KMS-11 (cell line): ENCODE measurements around the gene NCAM1.

Source experiments
- H2AFZ ChIP-seq: fragments of 200-600 bp; sonication (generic); 2 replicates; pipeline ENCODE4 v1.6.1; 2016; ENCODE audit warnings: antibody characterized with exemption, mixed run types, low read depth
- H3K27ac ChIP-seq: fragments of 200-600 bp; sonication (generic); 2 replicates; pipeline ENCODE4 v1.6.1; 2016; ENCODE audit warnings: mild to moderate bottlenecking, mixed run types
- H3K27me3 ChIP-seq: fragments of 200-600 bp; sonication (generic); 2 replicates; pipeline ENCODE4 v1.6.1; 2017; ENCODE audit warnings: mild to moderate bottlenecking, low read depth, mixed run types, moderate library complexity; ENCODE audit not compliant: insufficient read depth
- H3K36me3 ChIP-seq: fragments of 200-600 bp; sonication (generic); 2 replicates; pipeline ENCODE4 v1.6.1; 2017; ENCODE audit warnings: mild to moderate bottlenecking, mixed run types; ENCODE audit not compliant: insufficient read depth
- H3K4me1 ChIP-seq: fragments of 200-600 bp; sonication (generic); 2 replicates; pipeline ENCODE4 v1.6.1; 2016; ENCODE audit warnings: mild to moderate bottlenecking, low read depth, mixed run types; ENCODE audit not compliant: poor library complexity, severe bottlenecking
- H3K4me2 ChIP-seq: fragments of 200-600 bp; sonication (generic); 2 replicates; pipeline ENCODE4 v1.7.0; 2016; ENCODE audit warnings: mild to moderate bottlenecking, mixed run types
- H3K4me3 ChIP-seq: fragments of 200-600 bp; sonication (generic); IDR thresholded peaks from 2 replicates; pipeline ENCODE4 v1.6.1; 2017; ENCODE audit warnings: low read depth, low read length, mixed read lengths; ENCODE audit not compliant: insufficient read depth
- H3K79me2 ChIP-seq: fragments of 200-600 bp; sonication (generic); 2 replicates; pipeline ENCODE4 v1.6.1; 2016; ENCODE audit warnings: low read depth, mixed run types; ENCODE audit not compliant: insufficient read depth
- H3K9ac ChIP-seq: fragments of 200-600 bp; sonication (generic); 2 replicates; pipeline ENCODE4 v1.6.1; 2016; ENCODE audit warnings: mild to moderate bottlenecking, mixed run types
- H4K20me1 ChIP-seq: fragments of 200-600 bp; sonication (generic); 2 replicates; pipeline ENCODE4 v1.6.1; 2016; ENCODE audit warnings: mild to moderate bottlenecking, mixed run types; ENCODE audit not compliant: insufficient read depth
- TF ChIP-seq, protein P1 (sequence below): fragments of 200-600 bp; sonication (generic); conservative IDR thresholded peaks from 2 replicates; pipeline ENCODE4 v1.6.1; 2017; ENCODE audit warnings: low read depth, mild to moderate bottlenecking, antibody characterized with exemption, low read length, moderate library complexity, mixed read lengths

Gene NCAM1

DNA sequence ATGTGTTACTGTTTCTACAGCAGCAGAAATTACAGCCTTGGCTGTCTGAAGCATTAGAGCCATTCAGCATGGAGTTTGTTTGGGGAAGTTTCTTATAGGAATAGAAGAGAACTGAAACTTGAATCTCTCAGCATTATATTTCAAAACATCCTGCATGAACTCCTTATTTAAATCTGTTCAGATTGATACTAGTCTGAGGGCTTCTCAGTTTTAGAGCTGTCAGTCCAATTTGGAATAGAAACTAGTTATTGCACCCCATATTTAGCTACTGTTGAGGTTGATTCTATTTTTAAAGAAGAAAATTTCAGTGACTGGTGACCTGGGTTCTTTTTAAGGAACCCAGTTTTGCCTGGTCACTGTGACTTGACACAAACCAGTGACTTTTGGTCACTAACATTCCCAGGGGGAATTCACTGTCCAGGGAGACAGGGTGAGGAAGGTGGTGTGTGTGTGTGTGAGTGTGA lies 227.2 kb downstream of the NCAM1 start:
- no peaks in the 10 kb centered on the region for H3K36me3 ChIP-seq
- H4K20me1 ChIP-seq, result no peaks in the 10 kb centered on the region
- H3K27me3 ChIP-seq, result no peaks in the 10 kb centered on the region
- no peak overlapping the region for H3K9ac ChIP-seq
- peak overlapping the region; percentile 30; the same call in 1 of the 2 replicates for H3K27ac ChIP-seq
- H2AFZ ChIP-seq, result peak overlapping the region; percentile 22; the same call in 1 of the 2 replicates
- no peaks in the 10 kb centered on the region for H3K79me2 ChIP-seq
- peak overlapping the region; percentile 57; the same call in 1 of the 2 replicates for H3K4me2 ChIP-seq
- no peak overlapping the region for H3K4me3 ChIP-seq
- H3K4me1 ChIP-seq, result peaks cover 21% of the 10 kb centered on the region
- TF ChIP-seq, protein P1, sequence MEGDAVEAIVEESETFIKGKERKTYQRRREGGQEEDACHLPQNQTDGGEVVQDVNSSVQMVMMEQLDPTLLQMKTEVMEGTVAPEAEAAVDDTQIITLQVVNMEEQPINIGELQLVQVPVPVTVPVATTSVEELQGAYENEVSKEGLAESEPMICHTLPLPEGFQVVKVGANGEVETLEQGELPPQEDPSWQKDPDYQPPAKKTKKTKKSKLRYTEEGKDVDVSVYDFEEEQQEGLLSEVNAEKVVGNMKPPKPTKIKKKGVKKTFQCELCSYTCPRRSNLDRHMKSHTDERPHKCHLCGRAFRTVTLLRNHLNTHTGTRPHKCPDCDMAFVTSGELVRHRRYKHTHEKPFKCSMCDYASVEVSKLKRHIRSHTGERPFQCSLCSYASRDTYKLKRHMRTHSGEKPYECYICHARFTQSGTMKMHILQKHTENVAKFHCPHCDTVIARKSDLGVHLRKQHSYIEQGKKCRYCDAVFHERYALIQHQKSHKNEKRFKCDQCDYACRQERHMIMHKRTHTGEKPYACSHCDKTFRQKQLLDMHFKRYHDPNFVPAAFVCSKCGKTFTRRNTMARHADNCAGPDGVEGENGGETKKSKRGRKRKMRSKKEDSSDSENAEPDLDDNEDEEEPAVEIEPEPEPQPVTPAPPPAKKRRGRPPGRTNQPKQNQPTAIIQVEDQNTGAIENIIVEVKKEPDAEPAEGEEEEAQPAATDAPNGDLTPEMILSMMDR, result no peak

DNA sequence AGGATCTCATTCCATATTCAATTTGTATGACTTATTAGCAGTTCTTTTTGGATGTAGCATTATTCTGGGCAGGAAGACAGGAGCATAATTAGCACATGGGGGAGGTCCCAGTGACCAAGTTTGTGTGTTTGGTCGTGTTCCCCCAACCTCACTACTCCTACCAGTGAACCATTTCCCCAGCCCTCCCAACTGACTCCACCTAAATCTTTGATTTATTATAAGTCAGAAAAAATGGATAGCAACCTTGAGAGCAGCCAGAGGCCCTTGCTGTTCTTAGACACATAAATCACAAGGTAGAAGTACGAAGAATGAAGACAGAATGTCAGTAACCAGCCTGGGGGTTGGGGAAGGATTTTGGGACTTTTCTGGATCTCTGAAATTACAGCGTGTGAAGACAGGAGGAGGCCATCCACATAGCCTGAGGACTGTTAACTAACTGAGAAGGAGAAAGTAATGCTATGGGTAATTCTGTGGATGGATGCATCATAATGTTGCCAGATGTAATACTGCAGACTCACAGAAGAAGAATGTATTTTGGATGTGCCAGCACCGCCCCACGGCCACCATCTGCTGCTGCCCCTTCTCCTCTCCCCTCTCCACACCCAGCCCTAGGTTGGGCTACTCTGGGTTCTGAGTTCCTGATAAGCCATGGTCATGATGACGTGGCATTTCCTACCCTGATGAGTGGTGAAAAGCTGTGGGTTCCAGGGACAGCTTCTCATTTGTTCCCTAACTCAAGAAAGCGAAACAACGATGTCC lies 228.9 kb downstream of the NCAM1 start:
- Histone ChIP-seq H3K4me3 (no peak overlapping the region), H3K27ac (no peak overlapping the region), H3K27me3 (no peaks in the 10 kb centered on the region), H3K36me3 (no peaks in the 10 kb centered on the region), H4K20me1 (no peaks in the 10 kb centered on the region), H3K79me2 (no peaks in the 10 kb centered on the region), H3K4me2 (no peak overlapping the region), H2AFZ (no peak overlapping the region), H3K9ac (no peak overlapping the region), H3K4me1 (peaks cover 21% of the 10 kb centered on the region)
- TF ChIP-seq, protein P1, result no peak

DNA sequence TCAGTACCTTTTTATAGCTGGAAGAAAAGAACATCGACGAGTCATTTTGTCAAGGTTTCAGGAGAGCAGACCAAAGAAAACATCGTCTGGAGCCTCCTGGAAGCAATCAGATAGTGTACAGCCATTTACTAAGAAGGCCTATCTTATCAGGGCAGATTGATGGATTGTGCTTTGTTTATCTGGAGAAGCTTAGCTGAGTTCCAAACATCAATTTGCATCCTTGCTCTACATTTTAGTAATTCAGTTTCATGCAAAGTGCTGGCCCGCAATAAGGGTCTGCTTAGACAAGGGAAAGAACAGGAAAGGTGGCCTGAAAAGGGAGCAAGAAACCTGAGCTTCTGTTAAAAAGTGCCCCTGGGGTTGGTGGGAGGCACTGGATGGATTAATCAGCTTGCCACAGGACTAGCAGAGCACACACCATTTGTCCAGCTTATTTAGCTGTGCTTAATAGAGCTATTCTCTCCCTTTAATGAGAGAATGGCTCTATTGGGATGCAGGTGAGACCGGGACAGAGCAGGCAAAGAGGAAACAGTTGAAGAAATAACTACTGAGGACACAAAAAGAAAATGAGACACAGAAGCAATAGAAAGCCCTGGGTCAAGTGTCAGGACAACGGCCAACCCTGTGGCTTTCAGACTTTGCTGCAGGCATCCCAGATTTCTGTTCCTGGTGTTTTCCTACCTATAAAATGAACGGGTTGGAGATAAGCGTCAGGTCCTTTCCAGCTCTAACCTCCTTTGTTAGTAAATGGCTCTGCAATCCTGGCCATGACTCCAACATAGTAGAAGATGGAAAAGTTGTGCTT lies 231.1 kb downstream of the NCAM1 start:
- no peak overlapping the region for H3K9ac ChIP-seq
- H3K36me3 ChIP-seq, result no peaks in the 10 kb centered on the region
- TF ChIP-seq, protein P1, result no peak
- no peak overlapping the region for H3K27ac ChIP-seq
- H3K79me2 ChIP-seq, result no peaks in the 10 kb centered on the region
- H3K4me2 ChIP-seq, result no peak overlapping the region
- peaks cover 21% of the 10 kb centered on the region for H3K4me1 ChIP-seq
- H4K20me1 ChIP-seq, result no peaks in the 10 kb centered on the region
- no peaks in the 10 kb centered on the region for H3K27me3 ChIP-seq
- H2AFZ ChIP-seq, result no peak overlapping the region
- H3K4me3 ChIP-seq, result no peak overlapping the region

DNA sequence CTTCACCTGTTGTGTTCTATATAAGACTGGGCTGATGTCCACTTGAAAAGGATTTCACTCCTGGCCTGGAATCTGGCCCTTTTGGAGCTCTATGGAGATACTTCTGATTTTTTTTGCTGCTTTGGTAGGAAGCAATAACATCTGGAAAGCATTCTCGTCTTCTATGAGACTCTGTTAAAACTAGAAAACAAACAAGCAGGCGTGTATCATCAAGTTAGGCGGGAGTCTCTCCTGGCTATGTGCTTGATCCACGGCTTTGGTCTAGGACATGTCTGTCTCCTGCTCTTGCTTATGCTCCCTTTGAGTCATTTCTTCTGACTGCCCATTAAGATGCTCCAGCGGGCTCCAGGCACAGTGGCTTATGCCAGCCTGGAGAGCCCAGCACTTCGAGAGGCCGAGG lies 231.8 kb downstream of the NCAM1 start:
- H3K4me1 ChIP-seq, result peaks cover 15% of the 10 kb centered on the region

More for the DNA sequence above, 231.8 kb downstream of the NCAM1 start:
- Histone ChIP-seq H3K4me2 (no peak overlapping the region), H3K9ac (no peak overlapping the region), H3K79me2 (no peaks in the 10 kb centered on the region), H3K27me3 (no peaks in the 10 kb centered on the region), H3K27ac (no peak overlapping the region), H3K36me3 (no peaks in the 10 kb centered on the region), H2AFZ (no peak overlapping the region), H4K20me1 (no peaks in the 10 kb centered on the region), H3K4me3 (no peak overlapping the region)
- TF ChIP-seq, protein P1, result no peak
